Muscle of leg (tissue), 11 donors: ENCODE measurements around the gene DISP3. TPM values are rescaled to one million over a fixed set of nuclear protein-coding genes. Genes with fewer than 3 reads are reported as not detected.

Source experiments
- DNase-seq: peaks from one replicate; pipeline ENCODE4 v3.0.0; 2013
- H3K27ac ChIP-seq: one replicate; pipeline ENCODE4 v1.5.1; 2013; ENCODE audit warnings: mild to moderate bottlenecking, low read length, control low read depth
- H3K27me3 ChIP-seq: one replicate; pipeline ENCODE4 v1.6.1; 2013; ENCODE audit warnings: low read length; ENCODE audit not compliant: control insufficient read depth, insufficient read depth
- H3K36me3 ChIP-seq: one replicate; pipeline ENCODE4 v1.6.1; 2013; ENCODE audit warnings: low read length; ENCODE audit not compliant: control insufficient read depth, insufficient read depth
- H3K4me1 ChIP-seq: one replicate; pipeline ENCODE4 v1.6.1; 2013; ENCODE audit warnings: low read length; ENCODE audit not compliant: control insufficient read depth, insufficient read depth
- H3K4me3 ChIP-seq: one replicate; pipeline ENCODE4 v1.5.1; 2013; ENCODE audit warnings: low read length, control low read depth
- H3K9me3 ChIP-seq: replicated peaks from 2 replicates; pipeline ENCODE4 v1.6.1; 2013; ENCODE audit warnings: low read depth, low read length; ENCODE audit not compliant: control insufficient read depth
- WGBS: methylation state at CpG from one replicate; pipeline ENCODE4 v1.1.5; 2013; ENCODE audit warnings: missing lambda C conversion rate; ENCODE audit not compliant: insufficient coverage; 5-methylcytosine and 5-hydroxymethylcytosine counted together
- polyA plus RNA-seq, 8 donors: library from polyadenylated mRNA; unstranded; fragments of 120-200 nt; gene quantifications; one replicate each; pipeline versions ENCODE4 v1.2.1 to v1.2.3, GENCODE V29; 2013; ENCODE audit warnings: inconsistent platforms in 1 of 8, low replicate concordance in 1 of 8; ENCODE audit not compliant: insufficient read length in 8 of 8, insufficient read depth in 1 of 8
- total RNA-seq: library from RNA; stranded (reverse); fragments of 120-200 nt; gene quantifications from one replicate; pipeline ENCODE4 v1.2.4, GENCODE V29; 2013

The DISP3 gene
- total and polyA plus RNA-seq, 9 donors = 0.09 to 0.58 (median 0.18) TPM

GRCh38 chr1:11541956-11542355 is 63.0 kb downstream of the DISP3 start:
- no peak overlapping the region for H3K4me3 ChIP-seq
- peaks cover 10% of the 10 kb centered on the region for H3K27me3 ChIP-seq
- no peaks in the 10 kb centered on the region for H3K9me3 ChIP-seq
- no peak overlapping the region for H3K27ac ChIP-seq
- 63% methylated on average over 4 of the region's 7 CpGs for WGBS
- H3K4me1 ChIP-seq = no peaks in the 10 kb centered on the region
- H3K36me3 ChIP-seq = no peaks in the 10 kb centered on the region
- DNase-seq = no peak

GRCh38 chr1:11543392-11543791 is 64.4 kb downstream of the DISP3 start:
- Histone ChIP-seq H3K4me1 (no peaks in the 10 kb centered on the region), H3K27me3 (peaks cover 5% of the 10 kb centered on the region), H3K4me3 (no peak overlapping the region), H3K9me3 (no peaks in the 10 kb centered on the region), H3K36me3 (no peaks in the 10 kb centered on the region), H3K27ac (no peak overlapping the region)
- WGBS = 53% methylated on average over 3 of the region's 4 CpGs
- no peak for DNase-seq

- no peak overlapping the region for H3K4me3 ChIP-seq
- no peak overlapping the region for H3K27ac ChIP-seq
- DNase-seq = no peak
- H3K4me1 ChIP-seq = no peaks in the 10 kb centered on the region
- no peaks in the 10 kb centered on the region for H3K9me3 ChIP-seq
- H3K27me3 ChIP-seq = peaks cover 5% of the 10 kb centered on the region
- WGBS = 70% methylated on average over 1 of the region's 2 CpGs
- no peaks in the 10 kb centered on the region for H3K36me3 ChIP-seq
These were observed 64.8 kb downstream of the DISP3 start for GRCh38 chr1:11543796-11544195.

DNA sequence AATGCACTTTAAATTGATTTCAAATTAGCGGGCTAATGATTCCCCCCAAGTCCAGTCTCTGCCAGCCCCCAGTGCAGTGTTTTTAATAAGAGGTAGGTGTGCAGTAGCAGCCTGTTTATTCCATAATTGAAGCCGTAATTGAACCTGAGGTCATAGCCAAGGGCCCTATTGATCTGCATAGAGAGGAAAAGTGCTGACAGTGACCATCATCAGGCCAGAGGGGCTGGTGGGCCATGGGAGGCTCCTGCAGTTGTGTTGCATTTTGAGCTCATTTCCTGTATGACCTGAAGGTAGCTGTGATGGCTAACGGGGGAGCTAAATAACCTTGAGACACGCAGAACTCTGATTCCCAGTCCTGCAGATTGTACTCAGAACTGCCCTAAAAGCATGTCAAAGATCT is 67.5 kb downstream of the DISP3 start:
- Histone ChIP-seq H3K4me3 (no peak overlapping the region), H3K36me3 (no peaks in the 10 kb centered on the region), H3K4me1 (no peaks in the 10 kb centered on the region), H3K27me3 (no peaks in the 10 kb centered on the region), H3K9me3 (no peaks in the 10 kb centered on the region), H3K27ac (no peak overlapping the region)
- WGBS = no CpG with 5 or more reads among the region's 4 CpGs
- no peak for DNase-seq

GRCh38 chr1:11550664-11551283 is 71.8 kb downstream of the DISP3 start:
- Histone ChIP-seq H3K36me3 (no peaks in the 10 kb centered on the region), H3K27ac (no peak overlapping the region), H3K27me3 (peaks cover 2% of the 10 kb centered on the region), H3K9me3 (no peaks in the 10 kb centered on the region), H3K4me3 (no peak overlapping the region), H3K4me1 (no peaks in the 10 kb centered on the region)
- 18% methylated on average over 4 of the region's 12 CpGs for WGBS
- peak; percentile 94 for DNase-seq

DNA sequence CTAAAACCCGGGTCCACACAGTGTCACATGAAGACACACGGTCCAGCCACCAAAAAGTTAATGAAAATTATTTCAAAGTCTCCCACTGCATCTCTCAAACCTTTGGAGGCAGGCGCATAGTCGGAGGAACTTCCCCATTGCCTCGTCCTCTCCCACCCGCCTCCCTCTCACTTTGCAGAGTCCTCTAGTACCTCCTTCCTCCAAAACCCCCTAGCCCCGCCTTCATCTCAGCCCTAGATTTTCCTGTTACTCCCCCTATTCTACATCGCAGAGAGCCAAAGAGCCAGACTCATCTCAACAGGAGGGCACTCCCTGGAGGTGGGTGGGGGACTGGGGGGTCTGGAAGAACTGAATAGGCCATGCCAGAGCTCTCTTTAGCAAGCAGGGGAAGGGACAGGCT is 79.3 kb downstream of the DISP3 start:
- no peak overlapping the region for H3K27ac ChIP-seq
- no peak for DNase-seq
- no peaks in the 10 kb centered on the region for H3K9me3 ChIP-seq
- peaks cover 19% of the 10 kb centered on the region for H3K27me3 ChIP-seq
- H3K4me3 ChIP-seq = no peak overlapping the region
- no peaks in the 10 kb centered on the region for H3K4me1 ChIP-seq
- 14% methylated on average over 6 of the region's 8 CpGs for WGBS
- no peaks in the 10 kb centered on the region for H3K36me3 ChIP-seq

DNA sequence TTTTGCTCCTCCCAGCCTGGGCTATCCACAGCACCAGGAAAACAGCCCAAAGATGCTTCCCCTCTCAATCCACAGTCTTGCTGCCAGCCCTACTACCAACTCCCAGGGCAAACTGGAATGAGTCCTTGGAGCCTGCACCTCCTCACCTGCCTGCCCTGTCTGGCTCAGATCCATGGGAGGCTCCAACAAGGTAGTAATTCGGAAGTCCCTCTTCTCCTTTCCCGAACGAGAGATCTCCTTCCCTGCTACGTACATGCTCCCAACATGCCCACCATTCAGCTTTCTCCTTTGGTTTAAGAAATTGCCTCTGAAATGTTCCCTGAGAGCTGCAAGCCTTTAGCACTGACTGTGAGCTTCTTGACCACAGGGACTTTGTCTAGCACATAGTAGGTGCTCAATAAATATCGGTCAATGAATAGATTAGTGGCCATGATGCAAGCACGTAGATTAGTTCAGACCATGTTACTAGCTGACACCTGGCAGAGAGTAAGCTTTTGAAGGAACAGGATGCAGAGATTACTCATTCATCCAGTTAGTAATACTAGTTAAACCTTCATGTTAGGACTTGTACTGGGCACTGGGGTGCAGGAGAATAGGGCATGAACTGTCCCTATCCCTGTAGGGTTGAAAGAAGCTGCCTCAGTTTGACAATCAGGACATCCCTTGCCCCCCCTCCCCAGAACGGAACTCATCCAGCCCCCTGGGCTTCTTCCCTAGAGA is 80.1 kb downstream of the DISP3 start:
- H3K27ac ChIP-seq = no peak overlapping the region
- H3K4me1 ChIP-seq = no peaks in the 10 kb centered on the region
- no peaks in the 10 kb centered on the region for H3K9me3 ChIP-seq
- no peak overlapping the region for H3K4me3 ChIP-seq
- peaks cover 19% of the 10 kb centered on the region for H3K27me3 ChIP-seq
- DNase-seq = no peak
- 56% methylated on average over 6 of the region's 7 CpGs for WGBS
- H3K36me3 ChIP-seq = no peaks in the 10 kb centered on the region

DNA sequence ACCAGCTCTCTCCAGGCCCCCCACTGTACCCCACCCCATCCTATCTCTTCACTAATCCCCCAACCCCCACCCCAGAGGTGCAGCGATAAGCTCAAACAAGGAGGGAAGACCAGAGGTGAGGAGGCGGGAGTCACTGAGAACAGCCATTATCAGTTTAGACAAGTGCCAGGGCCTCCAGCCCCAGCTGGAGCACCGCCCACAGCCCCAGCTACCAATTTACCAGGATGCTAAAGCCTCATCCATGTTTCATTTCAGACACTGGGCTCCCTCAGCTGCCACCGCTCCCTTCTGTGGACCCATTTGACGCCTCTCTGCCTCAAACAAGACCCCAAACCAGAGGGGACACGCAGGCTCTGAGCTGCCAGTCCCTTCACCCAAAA is 80.6 kb downstream of the DISP3 start:
- no peak overlapping the region for H3K27ac ChIP-seq
- DNase-seq = no peak
- no peaks in the 10 kb centered on the region for H3K9me3 ChIP-seq
- H3K4me1 ChIP-seq = no peaks in the 10 kb centered on the region
- H3K4me3 ChIP-seq = no peak overlapping the region
- H3K36me3 ChIP-seq = no peaks in the 10 kb centered on the region
- peaks cover 17% of the 10 kb centered on the region for H3K27me3 ChIP-seq
- WGBS = 52% methylated on average over 5 of the region's 6 CpGs

DNA sequence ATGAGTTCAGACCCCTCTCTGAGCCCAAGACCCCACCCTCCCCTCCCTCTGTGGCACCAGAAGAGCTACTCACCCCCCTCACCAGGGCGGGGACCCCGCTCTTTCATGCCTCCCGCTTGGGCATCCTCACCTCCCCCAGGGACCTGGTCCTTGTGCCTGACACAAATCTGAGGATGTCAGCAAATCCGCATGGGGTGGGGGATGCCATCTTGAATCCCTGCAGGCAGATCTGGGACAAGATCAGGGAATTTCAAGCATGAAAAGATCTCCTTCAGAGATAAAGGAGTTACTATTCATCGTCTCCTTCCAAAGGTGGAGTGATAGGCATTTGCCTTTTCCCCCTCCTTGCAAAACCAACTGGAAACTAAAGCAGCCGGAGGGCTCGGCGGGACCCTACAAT is 81.1 kb downstream of the DISP3 start:
- WGBS = no CpG with 5 or more reads among the region's 8 CpGs
- Histone ChIP-seq H3K9me3 (no peaks in the 10 kb centered on the region), H3K27ac (no peak overlapping the region), H3K27me3 (peaks cover 18% of the 10 kb centered on the region), H3K36me3 (no peaks in the 10 kb centered on the region), H3K4me3 (no peak overlapping the region), H3K4me1 (no peaks in the 10 kb centered on the region)
- DNase-seq = no peak

GRCh38 chr1:11561740-11562139 is 82.8 kb downstream of the DISP3 start:
- H3K27ac ChIP-seq = no peak overlapping the region
- no peaks in the 10 kb centered on the region for H3K4me1 ChIP-seq
- H3K9me3 ChIP-seq = no peaks in the 10 kb centered on the region
- H3K4me3 ChIP-seq = no peak overlapping the region
- no peak for DNase-seq
- peaks cover 24% of the 10 kb centered on the region for H3K27me3 ChIP-seq
- H3K36me3 ChIP-seq = no peaks in the 10 kb centered on the region
